Measurements from ENCODE around the gene TLCD1.
"Not testable (repeated sequence)": the region's sequence is repeated elsewhere in the genome, so short reads cannot be mapped to it uniquely, and the experiment has no call there.

Gene TLCD1

GRCh38 chr17:28737316-28737715 lies 11.3 kb upstream of the TLCD1 start:
- in situ Hi-C loops (cut with MboI; ENCODE audit: low pct_unique_long_range_greater_than_20kb, low sequenced_read_pairs, unreplicated experiment), result no loop called here
- DNase-seq (ENCODE audit: low spot score), result no peak
- TF ChIP-seq CTCF (IDR thresholded peaks at IDR 0.05; ENCODE audit: extremely low read depth, insufficient read depth, missing control alignments), result no peak

- DNase-seq (ENCODE audit: low spot score); in situ Hi-C loops (cut with MboI; ENCODE audit: low pct_unique_long_range_greater_than_20kb, low sequenced_read_pairs, unreplicated experiment): not testable (repeated sequence)
Measured at GRCh38 chr17:28735913-28736769, 10.1 kb upstream of the TLCD1 start.

GRCh38 chr17:28735242-28735722 lies 9.2 kb upstream of the TLCD1 start:
- no peak for DNase-seq (ENCODE audit: low spot score)
- in situ Hi-C loops (cut with MboI; ENCODE audit: low pct_unique_long_range_greater_than_20kb, low sequenced_read_pairs, unreplicated experiment), result no loop called here
- no peak for TF ChIP-seq CTCF (IDR thresholded peaks at IDR 0.05; ENCODE audit: extremely low read depth, insufficient read depth, missing control alignments)

GRCh38 chr17:28734712-28735241 lies 8.7 kb upstream of the TLCD1 start:
- in situ Hi-C loops (cut with MboI; ENCODE audit: low pct_unique_long_range_greater_than_20kb, low sequenced_read_pairs, unreplicated experiment), result no loop called here
- no peak for TF ChIP-seq CTCF (IDR thresholded peaks at IDR 0.05; ENCODE audit: extremely low read depth, insufficient read depth, missing control alignments)
- no peak for DNase-seq (ENCODE audit: low spot score)

GRCh38 chr17:28733346-28733745 lies 7.3 kb upstream of the TLCD1 start:
- DNase-seq (ENCODE audit: low spot score), result no peak
- TF ChIP-seq CTCF (IDR thresholded peaks at IDR 0.05; ENCODE audit: extremely low read depth, insufficient read depth, missing control alignments), result no peak
- in situ Hi-C loops (cut with MboI; ENCODE audit: low pct_unique_long_range_greater_than_20kb, low sequenced_read_pairs, unreplicated experiment), result no loop called here

GRCh38 chr17:28729950-28730330 lies 3.9 kb upstream of the TLCD1 start:
- in situ Hi-C loops (cut with MboI; ENCODE audit: low pct_unique_long_range_greater_than_20kb, low sequenced_read_pairs, unreplicated experiment), result no loop called here
- DNase-seq (ENCODE audit: low spot score), result no peak
- TF ChIP-seq CTCF (IDR thresholded peaks at IDR 0.05; ENCODE audit: extremely low read depth, insufficient read depth, missing control alignments), result no peak
